Left lung (tissue), 10 donors: ENCODE measurements around the gene SLC10A4. TPM values are rescaled to one million over a fixed set of nuclear protein-coding genes. Genes with fewer than 3 reads are reported as not detected.
A peak's percentile ranks its signal among the peaks of the same experiment; 100 is the strongest.

Experiments used
- ATAC-seq: fragments of 200-7000 bp; cut with Tn5 transposase; one replicate; pipeline ENCODE4 v1.9.1; 2020; ENCODE audit warnings: moderate library complexity
- DNase-seq, 4 donors: peaks; one replicate each; pipeline ENCODE4 v3.0.0-alpha.2; 2013 to 2020
- H3K27ac ChIP-seq, 2 donors: fragments of 200-600 bp; sonication (generic) in 1 of 2; one replicate each; pipeline versions ENCODE4 v1.5.0 to v1.8.0; 2020 to 2021
- H3K27me3 ChIP-seq, 2 donors: fragments of 200-600 bp; sonication (generic) in 1 of 2; one replicate each; pipeline versions ENCODE4 v1.5.0 to v1.8.0; 2020 to 2021
- H3K36me3 ChIP-seq, 2 donors: fragments of 200-600 bp; sonication (generic) in 1 of 2; one replicate each; pipeline versions ENCODE4 v1.5.0 to v1.8.0; 2020 to 2021
- H3K4me1 ChIP-seq, 2 donors: fragments of 200-600 bp; one replicate each; pipeline ENCODE4 v1.8.0; 2021
- H3K4me3 ChIP-seq, 2 donors: fragments of 200-600 bp; sonication (generic) in 1 of 2; one replicate each; pipeline versions ENCODE4 v1.5.0 to v1.8.0; 2020 to 2021; ENCODE audit warnings: mild to moderate bottlenecking in 1 of 2
- H3K9me3 ChIP-seq, 2 donors: fragments of 200-600 bp; sonication (generic) in 1 of 2; one replicate each; pipeline versions ENCODE4 v1.5.0 to v1.8.0; 2020 to 2021
- intact Hi-C, 2 donors: fragments of 100-400 bp; cut with DNase I; formaldehyde crosslinking; loops; one replicate each; pipeline versions ENCODE4 v1.11.2 to v1.14.2; 2022
- polyA plus RNA-seq, 6 donors: library from polyadenylated mRNA; unstranded; fragments of 120-200 nt; gene quantifications; one replicate each; pipeline ENCODE4 v1.2.1, GENCODE V29; 2013; ENCODE audit not compliant: insufficient read length in 6 of 6
- total RNA-seq, 2 donors: library from RNA; stranded (reverse); fragmentation: NEBNext Ultra II Directional; extraction: Animal tissue kit (Norgen Biotek cat#: 25700); gene quantifications; one replicate each; pipeline ENCODE4 v1.2.1, GENCODE V29; 2021
- TF ChIP-seq, protein P1 (sequence below), 2 donors: fragments of 200-600 bp; sonication (generic) in 1 of 2; IDR thresholded peaks; one replicate each; pipeline versions ENCODE4 v1.5.0 to v1.8.0; 2021; ENCODE audit warnings: antibody characterized with exemption in 2 of 2
- donor health status: DM: no; HTN: yes; CAD: no.
- donor health status: DM: no; HTN: no; CAD: no.

Gene SLC10A4
- total and polyA plus RNA-seq, 8 donors, result 0.31 to 0.84 (median 0.39) TPM

DNA sequence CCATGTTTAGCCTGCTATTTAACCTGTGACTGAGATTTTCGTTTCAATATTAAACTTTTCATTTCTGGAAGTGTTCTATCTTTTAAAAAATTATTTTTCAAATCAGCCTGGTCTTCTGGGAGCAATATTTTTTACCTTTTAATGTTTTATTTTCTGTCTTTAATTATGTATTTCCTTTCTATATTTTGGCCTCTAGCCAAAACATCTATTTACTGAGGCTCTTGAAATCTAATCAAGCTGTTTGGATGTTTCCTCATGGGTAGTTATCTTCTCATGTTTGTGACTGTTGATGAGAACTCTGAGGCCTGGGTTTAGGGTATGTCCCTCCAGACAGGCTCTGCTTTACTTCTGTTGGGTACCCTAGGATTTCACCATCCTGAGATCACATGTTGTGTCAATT is 10.3 kb upstream of the SLC10A4 start:
- ATAC-seq (no peak), DNase-seq (no peak)
- intact Hi-C loops, result no loop called here
- Histone ChIP-seq H3K27me3 (no peaks in the 10 kb centered on the region), H3K9me3 (no peaks in the 10 kb centered on the region), H3K4me3 (no peak overlapping the region), H3K4me1 (no peaks in the 10 kb centered on the region), H3K27ac (no peak overlapping the region), H3K36me3 (no peaks in the 10 kb centered on the region)
- TF ChIP-seq, protein P1, sequence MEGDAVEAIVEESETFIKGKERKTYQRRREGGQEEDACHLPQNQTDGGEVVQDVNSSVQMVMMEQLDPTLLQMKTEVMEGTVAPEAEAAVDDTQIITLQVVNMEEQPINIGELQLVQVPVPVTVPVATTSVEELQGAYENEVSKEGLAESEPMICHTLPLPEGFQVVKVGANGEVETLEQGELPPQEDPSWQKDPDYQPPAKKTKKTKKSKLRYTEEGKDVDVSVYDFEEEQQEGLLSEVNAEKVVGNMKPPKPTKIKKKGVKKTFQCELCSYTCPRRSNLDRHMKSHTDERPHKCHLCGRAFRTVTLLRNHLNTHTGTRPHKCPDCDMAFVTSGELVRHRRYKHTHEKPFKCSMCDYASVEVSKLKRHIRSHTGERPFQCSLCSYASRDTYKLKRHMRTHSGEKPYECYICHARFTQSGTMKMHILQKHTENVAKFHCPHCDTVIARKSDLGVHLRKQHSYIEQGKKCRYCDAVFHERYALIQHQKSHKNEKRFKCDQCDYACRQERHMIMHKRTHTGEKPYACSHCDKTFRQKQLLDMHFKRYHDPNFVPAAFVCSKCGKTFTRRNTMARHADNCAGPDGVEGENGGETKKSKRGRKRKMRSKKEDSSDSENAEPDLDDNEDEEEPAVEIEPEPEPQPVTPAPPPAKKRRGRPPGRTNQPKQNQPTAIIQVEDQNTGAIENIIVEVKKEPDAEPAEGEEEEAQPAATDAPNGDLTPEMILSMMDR (IDR thresholded peaks at IDR 0.05), result no peak

DNA sequence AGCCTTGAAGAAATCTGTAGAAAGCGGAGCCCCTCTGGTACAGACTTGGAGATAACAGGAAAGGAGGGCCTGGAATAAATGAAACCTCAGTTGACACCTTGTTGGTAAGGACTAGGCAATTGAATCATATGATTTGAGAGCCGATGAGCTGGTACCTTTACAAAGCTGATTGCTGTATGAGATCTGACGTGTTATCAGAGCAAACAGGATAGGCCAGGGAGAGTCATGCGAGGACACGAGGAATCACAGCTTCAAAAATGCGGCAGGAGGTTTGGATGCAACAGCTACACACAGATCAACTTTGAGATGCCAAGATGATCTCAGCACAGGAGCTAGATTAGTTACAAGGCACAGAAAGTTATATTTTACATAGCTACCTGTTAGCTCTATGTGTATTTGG is 7.4 kb upstream of the SLC10A4 start:
- Histone ChIP-seq H3K4me3 (no peak overlapping the region), H3K9me3 (no peaks in the 10 kb centered on the region), H3K36me3 (no peaks in the 10 kb centered on the region), H3K27me3 (peaks cover 0 to 13% of the 10 kb centered on the region in 2 donors), H3K27ac (no peak overlapping the region), H3K4me1 (no peaks in the 10 kb centered on the region)
- intact Hi-C loops, result no loop called here
- no peak for DNase-seq
- ATAC-seq, result no peak
- TF ChIP-seq, protein P1 (IDR thresholded peaks at IDR 0.05), result no peak

DNA sequence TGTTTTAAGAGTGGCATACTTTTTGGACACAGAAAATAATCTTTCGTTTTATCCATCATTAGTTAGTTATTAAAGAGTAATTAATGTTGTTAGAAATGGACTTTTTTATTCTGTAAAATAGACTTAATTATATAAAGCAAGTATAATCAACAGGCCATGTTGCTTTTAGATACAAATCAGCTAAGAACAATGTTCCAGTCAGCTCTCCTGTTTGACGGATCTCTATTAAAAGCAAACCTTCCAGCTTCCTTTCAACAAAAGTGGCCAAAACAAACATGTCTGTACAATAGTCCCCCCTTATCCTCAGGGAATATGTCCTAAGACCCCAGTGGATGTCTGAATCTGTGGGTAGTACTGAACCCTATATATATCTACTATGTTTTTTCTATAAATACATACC is 4.9 kb upstream of the SLC10A4 start:
- Histone ChIP-seq H3K4me3 (no peak overlapping the region), H3K4me1 (peaks cover 0 to 7% of the 10 kb centered on the region in 2 donors), H3K27me3 (peaks cover 14 to 38% of the 10 kb centered on the region in 2 donors), H3K9me3 (no peaks in the 10 kb centered on the region), H3K27ac (no peak overlapping the region), H3K36me3 (no peaks in the 10 kb centered on the region)
- TF ChIP-seq, protein P1 (IDR thresholded peaks at IDR 0.05), result no peak
- DNase-seq (no peak), ATAC-seq (no peak)
- intact Hi-C loops, result no loop called here

DNA sequence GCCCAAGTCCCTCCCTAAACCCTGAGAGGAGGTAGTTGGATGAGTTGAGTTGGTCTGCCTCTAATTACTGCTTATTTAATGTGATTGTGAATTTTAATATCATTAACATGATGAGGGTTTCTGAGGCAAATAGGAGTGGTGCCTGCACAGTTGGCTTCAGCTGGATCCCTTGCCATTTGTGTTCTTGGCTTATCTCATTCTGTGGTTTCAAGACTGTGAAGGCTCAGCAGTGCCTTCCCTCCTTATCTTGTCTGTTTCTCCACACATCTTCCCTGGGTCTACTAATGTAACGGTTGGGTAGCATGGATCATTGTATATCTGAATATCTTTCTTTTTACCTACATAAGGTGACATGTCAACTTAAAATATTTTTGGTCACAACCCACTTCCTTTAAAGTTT is 1.6 kb upstream of the SLC10A4 start:
- Histone ChIP-seq H3K36me3 (no peaks in the 10 kb centered on the region), H3K4me1 (peaks cover 0 to 20% of the 10 kb centered on the region in 2 donors), H3K9me3 (no peaks in the 10 kb centered on the region), H3K27me3 (peaks cover 46 to 71% of the 10 kb centered on the region in 2 donors), H3K27ac (no peak overlapping the region), H3K4me3 (no peak overlapping the region)
- ATAC-seq (no peak), DNase-seq (no peak)
- intact Hi-C loops, result no loop called here
- TF ChIP-seq, protein P1 (IDR thresholded peaks at IDR 0.05), result no peak

DNA sequence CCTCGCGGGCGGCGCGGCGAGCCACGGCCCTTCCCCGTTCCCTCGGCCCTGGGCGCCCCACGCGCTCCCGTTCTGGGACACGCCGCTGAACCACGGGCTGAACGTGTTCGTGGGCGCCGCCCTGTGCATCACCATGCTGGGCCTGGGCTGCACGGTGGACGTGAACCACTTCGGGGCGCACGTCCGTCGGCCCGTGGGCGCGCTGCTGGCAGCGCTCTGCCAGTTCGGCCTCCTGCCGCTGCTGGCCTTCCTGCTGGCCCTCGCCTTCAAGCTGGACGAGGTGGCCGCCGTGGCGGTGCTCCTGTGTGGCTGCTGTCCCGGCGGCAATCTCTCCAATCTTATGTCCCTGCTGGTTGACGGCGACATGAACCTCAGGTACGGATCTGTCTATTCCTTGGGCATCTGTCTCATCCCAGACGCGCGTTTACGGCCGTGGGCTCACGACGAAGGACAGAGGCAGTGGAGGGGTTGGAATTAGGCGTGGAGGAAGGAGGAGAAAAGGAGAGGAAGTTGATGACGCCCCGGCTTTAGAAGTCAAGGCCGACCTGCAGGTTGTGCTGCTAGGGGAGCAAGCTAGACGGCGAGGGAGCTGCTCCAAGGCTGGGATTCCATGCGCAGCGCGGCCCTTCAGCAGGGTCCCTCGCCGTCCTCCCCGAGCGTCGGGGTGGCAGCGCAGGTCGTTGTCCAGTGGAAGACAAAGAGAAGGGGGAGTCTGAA is 792 bp downstream of the SLC10A4 start:
- TF ChIP-seq, protein P1 (IDR thresholded peaks at IDR 0.05), result no peak
- intact Hi-C loops, result no loop called here
- Histone ChIP-seq H3K27ac (no peak overlapping the region), H3K27me3 (peaks cover 66 to 95% of the 10 kb centered on the region in 2 donors), H3K9me3 (no peaks in the 10 kb centered on the region), H3K4me3 (peak overlapping the region; percentile 9 to 31), H3K36me3 (no peaks in the 10 kb centered on the region), H3K4me1 (peaks cover 0 to 20% of the 10 kb centered on the region in 2 donors)
- ATAC-seq (peak; percentile 52), DNase-seq (peak in 1 of 4 donors; percentile 80)
